ENCODE data around the gene ZCCHC7.

DNA sequence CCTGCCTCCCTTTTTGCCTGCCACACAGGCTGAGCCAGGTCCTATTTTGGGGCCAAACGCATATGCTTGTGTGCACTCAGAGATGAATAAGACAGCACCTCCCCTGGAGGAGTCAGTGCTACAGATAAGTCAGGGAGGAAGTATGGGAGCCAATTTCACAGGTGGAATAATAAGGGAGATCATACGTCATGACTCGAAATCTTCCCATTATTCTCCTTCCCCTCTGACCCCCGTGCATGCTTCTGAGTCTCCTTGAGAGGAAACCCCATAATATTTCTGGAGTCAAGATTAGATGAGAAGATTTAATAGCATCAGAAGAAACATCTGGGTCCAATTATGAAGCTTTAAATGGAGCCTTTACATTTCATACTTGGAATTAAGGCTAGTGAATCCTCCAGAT, 15.1 kb upstream of the ZCCHC7 start:
- TF ChIP-seq CTCF (IDR thresholded peaks at IDR 0.05): no peak
- TF ChIP-seq POLR2AphosphoS5 (IDR thresholded peaks at IDR 0.05): no peak
